Adipocyte (in vitro differentiated cells): ENCODE results near the gene GAB2.
A peak's percentile ranks its signal among the peaks of the same experiment; 100 is the strongest.

Experiments used
- DNase-seq: peaks from one replicate; pipeline ENCODE4 v3.0.0-alpha.2; 2015; ENCODE audit warnings: low read depth
- H3K27me3 ChIP-seq: replicated peaks from 2 replicates; pipeline ENCODE4 v1.7.0; 2013; ENCODE audit warnings: mild to moderate bottlenecking, low read length, moderate library complexity; ENCODE audit not compliant: control insufficient read depth, insufficient read depth
- H3K36me3 ChIP-seq: 2 replicates; pipeline ENCODE4 v1.7.0; 2013; ENCODE audit warnings: low read length, mild to moderate bottlenecking, moderate library complexity; ENCODE audit not compliant: control insufficient read depth, insufficient read depth, severe bottlenecking
- H3K4me1 ChIP-seq: 2 replicates; pipeline ENCODE4 v1.7.0; 2013; ENCODE audit warnings: mild to moderate bottlenecking, low read length, moderate library complexity; ENCODE audit not compliant: control insufficient read depth, insufficient read depth
- H3K4me3 ChIP-seq: 2 replicates; pipeline ENCODE4 v1.7.0; 2013; ENCODE audit warnings: mild to moderate bottlenecking, low read length, moderate library complexity
- H3K9ac ChIP-seq: 2 replicates; pipeline ENCODE4 v1.7.0; 2013; ENCODE audit warnings: mild to moderate bottlenecking, low read length, moderate library complexity
- H3K9me3 ChIP-seq: 2 replicates; pipeline ENCODE4 v1.7.0; 2013; ENCODE audit warnings: mild to moderate bottlenecking, low read length, moderate library complexity; ENCODE audit not compliant: control insufficient read depth

GAB2 gene

DNA sequence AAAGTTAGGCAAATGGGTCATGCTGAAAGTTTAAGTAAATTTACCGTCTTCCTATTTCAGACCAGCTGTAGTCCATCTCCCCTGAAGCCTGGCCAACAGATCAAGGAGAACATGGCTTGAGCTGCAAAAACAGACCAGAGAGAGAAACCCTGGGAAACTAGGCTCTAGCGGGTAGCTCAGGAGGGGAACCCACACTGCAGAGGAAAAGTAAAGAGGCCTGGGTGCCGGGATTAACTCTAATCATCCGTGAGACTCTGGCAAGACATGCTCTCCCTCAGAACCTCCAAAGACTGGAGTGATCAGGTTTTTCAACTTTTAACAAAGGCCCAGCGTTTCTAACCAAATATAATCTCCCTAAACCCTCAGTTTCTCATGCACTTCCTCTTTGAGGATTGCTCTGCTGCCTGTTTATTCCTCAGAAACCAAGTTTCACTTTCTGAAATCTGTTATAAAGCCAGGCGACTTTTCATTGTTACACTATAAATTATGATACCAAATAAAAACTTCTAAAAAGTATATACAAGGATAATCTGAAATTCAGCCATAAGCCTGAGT lies 67.5 kb downstream of the GAB2 start:
- peak; percentile 55 for DNase-seq
- H3K9me3 ChIP-seq = no peaks in the 10 kb centered on the region
- peaks cover 52% of the 10 kb centered on the region for H3K4me1 ChIP-seq
- H3K27me3 ChIP-seq = no peaks in the 10 kb centered on the region
- peak overlapping the region; percentile 73 for H3K4me3 ChIP-seq
- H3K9ac ChIP-seq = peak overlapping the region; percentile 77
- no peaks in the 10 kb centered on the region for H3K36me3 ChIP-seq

DNA sequence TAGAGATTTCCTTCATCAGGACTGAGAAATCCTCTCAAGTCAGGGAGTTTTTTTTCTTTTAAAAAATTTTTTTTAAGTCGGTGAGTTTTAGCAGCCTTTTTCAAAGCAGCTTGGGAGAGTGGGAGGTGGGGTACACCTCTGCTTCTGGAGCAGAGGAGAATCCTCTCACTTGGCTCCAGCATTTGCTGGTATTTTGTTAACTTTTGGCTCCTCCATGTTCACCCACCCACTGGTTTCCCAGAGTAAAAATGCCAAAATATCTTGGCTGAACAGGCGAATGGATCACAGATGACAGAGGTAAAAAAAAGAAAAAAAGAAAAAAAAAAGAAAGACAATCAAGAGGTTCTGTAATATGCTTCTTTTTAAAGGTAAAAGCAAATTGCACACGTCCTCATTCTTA lies 68.0 kb downstream of the GAB2 start:
- H3K9ac ChIP-seq = peak overlapping the region; percentile 77
- H3K4me1 ChIP-seq = peaks cover 51% of the 10 kb centered on the region
- H3K36me3 ChIP-seq = no peaks in the 10 kb centered on the region
- DNase-seq = no peak
- peak overlapping the region; percentile 73 for H3K4me3 ChIP-seq
- H3K27me3 ChIP-seq = no peaks in the 10 kb centered on the region
- no peaks in the 10 kb centered on the region for H3K9me3 ChIP-seq

DNA sequence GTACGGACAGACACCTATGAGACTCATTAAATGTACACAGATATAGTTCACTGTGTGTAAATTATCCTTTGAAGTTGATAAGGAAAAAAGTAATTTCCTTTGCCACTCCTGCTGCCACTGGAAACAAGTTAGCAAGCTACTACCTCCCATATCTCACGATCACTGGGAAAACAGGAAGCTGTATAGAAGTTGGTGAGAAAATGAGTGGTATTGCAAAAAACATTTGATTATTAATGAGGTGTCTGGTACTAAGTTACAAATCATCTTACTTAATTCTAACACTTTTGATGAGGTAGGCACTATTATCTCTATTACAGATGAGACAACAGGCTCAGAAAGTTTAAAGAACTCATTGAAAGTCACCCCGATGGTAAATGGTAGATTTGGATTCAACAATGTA lies 68.5 kb downstream of the GAB2 start:
- Histone ChIP-seq H3K4me1 (peaks cover 48% of the 10 kb centered on the region), H3K9me3 (no peaks in the 10 kb centered on the region), H3K27me3 (no peaks in the 10 kb centered on the region), H3K36me3 (no peaks in the 10 kb centered on the region), H3K4me3 (peak overlapping the region; percentile 73), H3K9ac (no peak overlapping the region)
- DNase-seq = no peak

DNA sequence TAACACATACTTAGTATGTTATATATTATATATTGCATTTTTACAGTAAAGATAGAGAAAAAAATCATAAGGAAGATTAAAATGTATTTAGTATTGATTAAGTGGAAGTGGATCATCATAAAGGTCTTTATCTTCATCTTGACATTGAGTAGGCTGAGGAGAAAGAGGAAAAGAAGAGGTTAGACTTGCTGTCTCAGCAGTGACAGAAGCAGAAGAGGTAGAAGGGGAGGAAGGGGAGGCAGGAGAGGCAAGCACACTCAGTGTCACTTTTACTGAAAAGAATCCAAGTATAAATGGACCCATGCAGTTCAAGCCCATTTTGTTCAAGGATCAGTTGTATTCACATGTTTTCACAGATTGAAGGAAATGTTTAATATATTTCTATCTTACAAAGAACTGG lies 69.7 kb downstream of the GAB2 start:
- Histone ChIP-seq H3K27me3 (no peaks in the 10 kb centered on the region), H3K36me3 (no peaks in the 10 kb centered on the region), H3K4me3 (no peak overlapping the region), H3K4me1 (peaks cover 48% of the 10 kb centered on the region), H3K9me3 (no peaks in the 10 kb centered on the region), H3K9ac (no peak overlapping the region)
- no peak for DNase-seq

DNA sequence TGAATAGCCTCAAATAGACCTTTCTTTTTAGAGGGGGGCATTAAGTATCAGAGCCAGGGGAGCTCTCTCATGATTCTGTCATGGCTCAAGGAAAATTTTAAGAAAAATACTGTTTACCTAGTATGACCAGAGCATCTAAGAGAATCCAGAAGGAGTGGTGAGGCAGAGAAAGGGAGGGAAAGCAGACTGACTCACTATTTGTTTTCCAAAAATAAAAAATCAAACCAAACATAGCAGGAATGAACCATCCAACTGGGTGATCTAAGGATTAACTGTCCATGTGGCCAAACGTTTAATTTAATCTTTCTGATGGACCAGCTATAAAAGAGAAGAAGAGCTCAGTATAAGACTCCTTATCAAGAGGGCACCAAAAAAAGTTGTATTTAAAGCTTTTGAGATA lies 70.8 kb downstream of the GAB2 start:
- Histone ChIP-seq H3K9me3 (no peaks in the 10 kb centered on the region), H3K4me1 (peaks cover 48% of the 10 kb centered on the region), H3K27me3 (no peaks in the 10 kb centered on the region), H3K36me3 (no peaks in the 10 kb centered on the region), H3K4me3 (no peak overlapping the region), H3K9ac (no peak overlapping the region)
- DNase-seq = no peak

DNA sequence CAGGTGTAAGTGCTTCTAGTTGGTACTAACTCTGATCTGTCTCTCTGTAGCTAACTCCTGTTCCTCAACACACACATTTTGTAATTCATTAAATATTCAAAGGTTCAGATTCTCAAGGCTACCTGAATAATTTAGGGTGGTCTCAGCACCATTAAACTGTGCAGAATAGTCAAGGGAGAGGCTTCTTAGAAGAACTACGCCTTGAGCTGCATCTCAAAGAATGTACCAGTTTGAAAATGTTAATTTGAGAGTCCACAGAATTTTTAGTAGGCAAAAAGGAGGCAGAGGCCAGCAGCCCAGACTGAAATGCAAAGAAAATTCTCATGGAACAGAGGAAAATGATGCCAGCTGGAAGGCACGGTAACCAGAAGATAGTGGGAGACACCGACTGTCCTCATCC lies 72.2 kb downstream of the GAB2 start:
- H3K27me3 ChIP-seq = no peaks in the 10 kb centered on the region
- no peak overlapping the region for H3K4me3 ChIP-seq
- no peaks in the 10 kb centered on the region for H3K9me3 ChIP-seq
- no peak for DNase-seq
- no peak overlapping the region for H3K9ac ChIP-seq
- peaks cover 39% of the 10 kb centered on the region for H3K4me1 ChIP-seq
- no peaks in the 10 kb centered on the region for H3K36me3 ChIP-seq

DNA sequence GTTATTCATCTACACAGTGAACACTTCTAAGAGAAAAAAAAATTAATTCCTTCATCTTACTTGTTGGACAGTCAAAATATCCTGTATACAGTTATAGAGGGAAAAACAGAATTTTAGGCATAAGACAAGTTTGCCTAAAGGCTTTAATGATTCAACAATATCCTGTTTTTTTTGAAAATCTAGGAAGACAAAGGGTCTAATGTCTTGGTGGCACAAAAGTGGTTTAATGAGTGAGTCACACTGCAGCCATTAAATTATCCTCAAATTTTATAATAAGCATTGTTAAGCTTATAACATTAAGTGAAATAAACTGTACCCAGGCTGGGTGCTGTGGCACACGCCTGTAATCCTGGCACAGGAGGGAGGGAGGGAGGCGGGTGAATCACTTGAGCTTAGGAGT lies 72.9 kb downstream of the GAB2 start:
- no peak for DNase-seq
- Histone ChIP-seq H3K4me1 (peaks cover 32% of the 10 kb centered on the region), H3K27me3 (no peaks in the 10 kb centered on the region), H3K36me3 (no peaks in the 10 kb centered on the region), H3K9me3 (no peaks in the 10 kb centered on the region), H3K9ac (no peak overlapping the region), H3K4me3 (no peak overlapping the region)

DNA sequence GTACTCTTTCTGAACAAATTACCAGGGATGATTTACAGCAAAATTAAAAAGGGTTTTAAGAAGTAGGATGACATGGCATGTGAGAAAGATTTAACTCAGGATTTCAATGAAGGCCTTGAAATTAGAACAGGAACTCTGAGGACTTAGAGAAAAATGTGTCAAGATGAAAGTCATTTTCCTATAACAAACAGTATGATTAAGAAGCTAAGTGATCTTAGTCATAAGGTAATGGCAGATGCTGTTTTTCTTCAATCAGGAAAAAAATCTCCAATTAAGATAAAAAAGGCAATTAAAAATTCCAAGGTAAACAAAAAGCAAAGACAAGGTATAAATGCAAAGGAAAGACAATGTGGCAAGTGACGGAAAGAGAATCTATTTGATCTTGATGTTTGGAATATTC lies 73.5 kb downstream of the GAB2 start:
- H3K27me3 ChIP-seq = no peaks in the 10 kb centered on the region
- H3K36me3 ChIP-seq = no peaks in the 10 kb centered on the region
- no peak overlapping the region for H3K9ac ChIP-seq
- H3K4me1 ChIP-seq = peaks cover 26% of the 10 kb centered on the region
- H3K9me3 ChIP-seq = no peaks in the 10 kb centered on the region
- no peak for DNase-seq
- H3K4me3 ChIP-seq = no peak overlapping the region

DNA sequence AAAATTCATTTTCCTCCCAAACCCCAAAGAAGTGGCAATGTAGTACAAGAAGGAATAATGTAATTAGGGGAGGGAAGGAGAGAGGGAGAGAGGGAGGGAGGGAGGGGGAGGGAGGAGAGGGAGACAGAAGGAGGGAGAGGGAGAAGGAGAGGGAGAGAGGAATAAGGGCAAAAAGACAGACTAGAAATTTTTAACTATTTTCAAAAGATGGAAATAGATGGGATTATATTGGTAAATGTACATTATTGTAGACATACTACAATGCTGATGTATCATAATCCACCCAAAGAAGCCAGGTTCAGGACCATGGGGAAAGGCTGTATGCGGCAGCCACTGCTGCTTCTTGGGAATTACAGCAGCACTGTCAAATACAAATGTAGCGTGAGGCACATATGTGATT lies 74.3 kb downstream of the GAB2 start:
- Histone ChIP-seq H3K4me1 (peaks cover 18% of the 10 kb centered on the region), H3K27me3 (no peaks in the 10 kb centered on the region), H3K9me3 (no peaks in the 10 kb centered on the region), H3K36me3 (no peaks in the 10 kb centered on the region), H3K9ac (no peak overlapping the region), H3K4me3 (no peak overlapping the region)
- DNase-seq = no peak

DNA sequence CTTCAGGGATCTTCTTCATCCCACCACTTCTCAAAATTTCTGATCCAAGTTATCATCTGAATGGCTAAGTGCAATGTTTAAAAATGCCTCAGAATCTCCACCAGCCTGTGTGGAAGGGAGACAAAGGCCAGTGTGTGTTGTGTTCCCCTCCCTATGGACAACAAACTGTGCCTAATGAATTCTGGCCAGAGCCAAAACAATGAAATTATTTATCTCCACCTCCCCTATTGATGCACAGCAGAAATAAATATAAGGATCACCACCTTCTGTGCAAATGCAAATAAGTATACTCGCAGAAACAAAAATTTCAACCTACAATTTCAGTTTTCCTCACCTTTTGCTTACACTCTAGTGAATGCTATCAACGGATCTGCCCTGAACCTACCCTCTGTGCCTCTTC lies 75.8 kb downstream of the GAB2 start:
- no peak for DNase-seq
- peaks cover 15% of the 10 kb centered on the region for H3K4me1 ChIP-seq
- H3K9me3 ChIP-seq = no peaks in the 10 kb centered on the region
- no peaks in the 10 kb centered on the region for H3K36me3 ChIP-seq
- no peak overlapping the region for H3K4me3 ChIP-seq
- H3K27me3 ChIP-seq = no peaks in the 10 kb centered on the region
- H3K9ac ChIP-seq = no peak overlapping the region

DNA sequence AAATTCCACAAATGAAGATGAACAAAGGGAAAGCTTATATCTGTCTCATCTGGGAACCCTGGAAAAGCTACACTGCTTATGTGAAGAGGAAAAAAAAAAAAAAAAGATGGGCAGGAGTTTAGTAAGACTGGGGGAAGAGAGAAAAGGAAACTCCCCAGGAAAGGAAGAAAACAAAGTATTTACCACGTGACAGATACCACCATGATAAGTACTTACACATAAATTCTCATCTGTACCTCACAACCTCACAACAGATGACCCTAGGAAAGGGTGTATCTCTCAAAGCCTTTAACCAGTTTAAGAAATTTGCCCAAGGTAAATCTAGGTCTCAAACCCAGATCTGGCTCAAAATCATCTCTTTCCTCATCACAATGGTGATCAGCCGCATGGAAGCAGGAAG lies 77.1 kb downstream of the GAB2 start:
- H3K9ac ChIP-seq = no peak overlapping the region
- H3K27me3 ChIP-seq = no peaks in the 10 kb centered on the region
- H3K4me3 ChIP-seq = no peak overlapping the region
- peaks cover 10% of the 10 kb centered on the region for H3K4me1 ChIP-seq
- H3K9me3 ChIP-seq = no peaks in the 10 kb centered on the region
- no peak for DNase-seq
- no peaks in the 10 kb centered on the region for H3K36me3 ChIP-seq

DNA sequence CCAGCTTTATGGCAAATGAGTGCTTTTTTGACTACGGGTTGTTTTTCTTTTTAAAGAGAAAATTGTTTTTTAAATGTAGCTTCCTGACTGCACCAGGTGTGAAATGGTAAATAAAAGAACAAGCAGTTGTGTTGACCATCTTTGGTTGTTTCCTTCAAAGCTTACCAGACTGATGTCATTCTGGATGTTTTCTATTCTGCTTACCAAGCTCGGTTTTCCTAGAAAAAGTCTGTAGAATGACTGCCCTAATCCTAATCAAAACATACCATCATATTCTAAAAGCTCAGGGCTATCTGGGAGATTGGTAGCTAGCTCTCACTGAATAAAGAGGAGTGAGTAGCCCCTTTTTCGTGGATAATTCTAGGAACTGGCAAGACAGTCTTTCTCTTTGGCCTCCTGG lies 77.7 kb downstream of the GAB2 start:
- DNase-seq = peak; percentile 11
- peaks cover 5% of the 10 kb centered on the region for H3K9me3 ChIP-seq
- no peak overlapping the region for H3K4me3 ChIP-seq
- no peaks in the 10 kb centered on the region for H3K36me3 ChIP-seq
- H3K4me1 ChIP-seq = peaks cover 5% of the 10 kb centered on the region
- no peak overlapping the region for H3K9ac ChIP-seq
- no peaks in the 10 kb centered on the region for H3K27me3 ChIP-seq
